ENCODE data around the gene FER. TPM values are rescaled to one million over a fixed set of nuclear protein-coding genes. Genes with fewer than 3 reads are reported as not detected.
A peak's percentile ranks its signal among the peaks of the same experiment; 100 is the strongest.

The FER gene
- total and polyA plus RNA-seq, 2 of the 8 experiments (the other 6 are each of a cell fraction or from before 2014, with no cell fraction given): 1.3 to 15.8 TPM

GRCh38 chr5:108748401-108749127 lies 867 bp downstream of the FER start:
- Histone ChIP-seq H4K91ac (replicated peaks; ENCODE audit: insufficient read length, low read length) (no peak overlapping the region), H3K56ac (replicated peaks; ENCODE audit: insufficient read length, low read depth, low read length) (peak overlapping the region; percentile 97), H3K9me3 (ENCODE audit: insufficient read depth in 2 of 2, low read depth in 1 of 2, low read length in 1 of 2) (no peaks in the 10 kb centered on the region), H4K20me1 (replicated peaks in 1 of 2; ENCODE audit: control insufficient read depth in 1 of 2, insufficient read depth in 2 of 2, low read length in 2 of 2) (no peaks in the 10 kb centered on the region), H2BK120ac (replicated peaks; ENCODE audit: low read depth, low read length) (no peak overlapping the region), H3K14ac (ENCODE audit: insufficient read length) (peak overlapping the region; percentile 24), H2AFZ (ENCODE audit: low read length) (no peak overlapping the region), H2AK5ac (ENCODE audit: low read depth, low read length) (no peak overlapping the region), H2BK15ac (ENCODE audit: low read length) (no peak overlapping the region), H3K9ac (replicated peaks in 1 of 4; ENCODE audit: extremely low read depth in 1 of 4, low read depth in 3 of 4, low read length in 3 of 4) (peak overlapping the region; percentile 92 to 95 (median 94)), H3K36me3 (ENCODE audit: control insufficient read depth in 2 of 4, insufficient read depth in 4 of 4, low read length in 3 of 4) (no peaks in the 10 kb centered on the region), H3K23me2 (ENCODE audit: low read depth, low read length) (0 out of 2 replicates have a peak, but pooled peaks cover 3% of the 10 kb centered on the region), H2BK12ac (ENCODE audit: low read depth, low read length) (peak overlapping the region; percentile 68; the same call in 1 of the 2 replicates), H3K23ac (ENCODE audit: insufficient read length) (no peak overlapping the region), H3K79me2 (ENCODE audit: control insufficient read depth in 1 of 2, insufficient read depth in 2 of 2, low read length in 2 of 2) (peaks cover 0 to 14% of the 10 kb centered on the region in 2 experiments; a peak in 2 of 4 replicates), H3K4ac (replicated peaks; ENCODE audit: insufficient read length, low read depth, low read length) (no peak overlapping the region), H3K4me3 (ENCODE audit: extremely low read depth in 1 of 4, insufficient read depth in 2 of 4, low read depth in 3 of 4, low read length in 4 of 4) (peak overlapping the region; percentile 75 to 100 (median 82)), H3K18ac (ENCODE audit: extremely low read depth, low read length) (peak overlapping the region; percentile 94), H2BK20ac (ENCODE audit: low read length) (no peak overlapping the region), H3K27ac (ENCODE audit: low read depth, low read length) (peak overlapping the region; percentile 95), H4K5ac (ENCODE audit: insufficient read length, low read depth, low read length) (peak overlapping the region; percentile 100), H4K8ac (ENCODE audit: extremely low read depth, insufficient read depth, low read length) (peak overlapping the region; percentile 99), H2BK5ac (ENCODE audit: low read depth, low read length) (peak overlapping the region; percentile 92), H3K27me3 (replicated peaks in 1 of 4; ENCODE audit: control insufficient read depth in 3 of 4, extremely low read depth in 1 of 4, insufficient read depth in 3 of 4, low read length in 3 of 4) (no peaks in the 10 kb centered on the region), H3K79me1 (ENCODE audit: low read depth, low read length) (no peaks in the 10 kb centered on the region), H3K4me2 (ENCODE audit: insufficient read depth in 1 of 2, low read depth in 2 of 2, low read length in 2 of 2) (peak overlapping the region; percentile 85 to 86), H3K4me1 (replicated peaks in 1 of 4; ENCODE audit: control insufficient read depth in 3 of 4, insufficient read depth in 4 of 4, low read length in 3 of 4) (peaks cover 0 to 2% (median 0%) of the 10 kb centered on the region in 4 experiments; a peak in 2 of 7 replicates)
- FAIRE-seq: peak; percentile 74
- WGBS, 2 experiments (ENCODE audit: extremely low coverage in 1 of 2, insufficient coverage in 1 of 2, insufficient read length in 1 of 2, insufficient replicate concordance in 2 of 2, low coverage in 1 of 2, low lambda C conversion rate in 2 of 2, missing lambda C conversion rate in 1 of 2): 1% methylated on average over 44 of the region's 69 CpGs; no CpG with 5 or more reads in 1 of the 2 experiments
- CTCF ChIA-PET (ENCODE audit: partially characterized antibody): interaction anchor here (0.8 to 2.2 kb wide), 3 partner anchors 18 to 68 kb away, joined by 3 to 11 read pairs (median 7); no protein-coding TSS in a partner anchor
- POLR2A ChIA-PET (ENCODE audit: partially characterized antibody): interaction anchor here (0.6 to 4.0 kb wide), 17 partner anchors 10 to 665 kb away, joined by 3 to 62 read pairs (median 3); no protein-coding TSS in a partner anchor
- DNase-seq (ENCODE audit: low read depth in 1 of 2, low spot score in 2 of 2): peak; percentile 98 to 99
- TF ChIP-seq SIRT6 (IDR thresholded peaks at IDR 0.05; ENCODE audit: low read length) (no peak), CEBPB (IDR thresholded peaks at IDR 0.05; ENCODE audit: low read depth, low read length) (no peak), BCL11A (IDR thresholded peaks at IDR 0.05; ENCODE audit: low read depth in 2 of 2, low read length in 2 of 2) (no peak), RAD21 (IDR thresholded peaks at IDR 0.05 in 1 of 2, conservative IDR thresholded peaks at IDR 0.05 in 1 of 2; ENCODE audit: low read depth in 2 of 2, low read length in 2 of 2) (peak in 1 of 2 experiments; percentile 22; a peak in 2 of 4 replicates), SP2 (IDR thresholded peaks at IDR 0.05; ENCODE audit: low read length) (peak; percentile 84), YY1 (IDR thresholded peaks at IDR 0.05; ENCODE audit: low read depth, low read length) (no peak), POLR2AphosphoS5 (IDR thresholded peaks at IDR 0.05; ENCODE audit: low read depth, low read length) (peak; percentile 98), TEAD4 (IDR thresholded peaks at IDR 0.05; ENCODE audit: low read depth, low read length) (peak; percentile 78; the same call in 1 of the 2 replicates), SP4 (IDR thresholded peaks at IDR 0.05; ENCODE audit: low read length) (0 out of 2 replicates have a peak, but pooled peaks have one; percentile 50), SIN3A (conservative IDR thresholded peaks at IDR 0.05 in 1 of 2, IDR thresholded peaks at IDR 0.05 in 1 of 2; ENCODE audit: low read depth in 1 of 2, low read length in 2 of 2) (no peak; a peak in 1 of 4 replicates), TAF1 (IDR thresholded peaks at IDR 0.05; ENCODE audit: low read depth, low read length) (peak; percentile 97), BACH1 (IDR thresholded peaks at IDR 0.05; ENCODE audit: low read length) (no peak), MAFK (IDR thresholded peaks at IDR 0.05; ENCODE audit: low read depth, low read length) (no peak)
